Measurements from ENCODE around the gene GRHL1. TPM values are rescaled to one million over a fixed set of nuclear protein-coding genes. Genes with fewer than 3 reads are reported as not detected.

Gene GRHL1
- total and polyA plus RNA-seq, 2 donors (not counting 3 experiments of a cell fraction or from before 2014, with no cell fraction given) = 0.37 to 1.1 TPM

DNA sequence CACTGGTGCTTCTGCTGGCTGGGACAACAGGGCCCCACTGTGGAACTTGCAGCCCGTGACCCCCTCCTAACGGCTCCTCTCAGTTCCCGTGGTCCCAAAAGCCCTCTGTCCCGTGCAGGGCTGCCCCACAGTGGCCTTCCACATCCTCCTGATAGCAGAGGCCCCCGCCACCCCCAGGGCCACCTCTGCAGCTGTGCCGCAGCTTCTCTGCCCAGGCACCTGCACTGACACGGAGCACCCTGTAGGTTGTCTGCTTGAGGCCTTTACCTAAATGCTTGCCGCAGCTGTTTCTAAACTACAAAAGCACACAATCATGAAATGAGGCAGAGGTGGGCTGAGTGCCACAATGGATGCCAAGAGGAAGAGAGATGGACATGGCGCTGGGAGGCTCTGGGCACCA, 13.5 kb upstream of the GRHL1 start:
- dilution Hi-C loops (cut with MboI; ENCODE audit: extremely low pct_ligation_motif_present, low sequenced_read_pairs) = no loop called here
- no TSS peak for BruUV-seq (replicated peaks)
- H3K36me3 ChIP-seq (ENCODE audit: control insufficient read depth in 2 of 2, extremely low read depth in 1 of 2, insufficient read depth in 2 of 2, low read length in 2 of 2) = peaks cover 0 to 5% of the 10 kb centered on the region in 2 experiments

DNA sequence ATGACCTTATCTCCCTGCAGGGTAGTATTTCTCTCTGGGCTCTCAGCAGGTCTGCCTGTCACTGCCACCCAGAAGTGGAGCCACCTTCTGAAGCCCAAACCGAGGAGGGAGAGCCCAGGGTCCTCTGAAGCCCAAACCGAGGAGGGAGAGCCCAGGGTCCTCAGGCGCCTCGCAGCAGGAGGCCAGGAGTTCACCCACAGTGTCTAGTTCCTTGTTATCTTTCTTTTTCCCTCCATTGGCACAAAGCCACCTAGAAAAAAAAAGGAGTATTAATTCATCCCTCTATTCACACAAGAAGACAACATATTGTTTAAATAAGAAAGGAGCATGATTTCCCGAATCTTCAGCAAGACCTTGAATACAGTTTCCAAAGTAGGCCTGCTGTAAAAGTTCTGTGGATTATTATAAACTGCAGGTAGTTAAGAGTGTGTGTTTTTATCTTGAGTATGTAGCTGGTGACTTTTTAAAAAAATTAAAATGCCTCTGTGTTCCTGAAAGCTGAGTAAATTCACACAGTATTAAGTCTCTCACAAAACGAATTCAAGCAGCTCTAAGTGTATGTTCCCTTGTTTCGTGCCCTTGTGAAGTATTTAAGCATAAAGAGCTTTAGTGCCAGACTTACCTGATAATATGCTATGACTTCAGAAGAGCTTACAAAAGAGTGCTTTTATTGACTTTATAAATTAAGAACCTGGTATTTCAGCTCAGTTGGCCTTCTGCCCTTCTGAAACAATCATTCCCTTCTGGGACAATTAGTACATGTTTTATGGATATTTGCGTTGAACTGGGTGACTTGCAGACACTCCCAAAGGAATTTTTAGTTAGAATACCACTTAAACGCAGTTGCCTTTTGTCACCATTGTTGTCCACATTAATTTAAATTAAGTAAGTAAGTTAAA, 11.7 kb upstream of the GRHL1 start:
- TF ChIP-seq CTCF (IDR thresholded peaks at IDR 0.05; ENCODE audit: extremely low read depth in 1 of 2, insufficient read depth in 1 of 2, low read depth in 1 of 2, low read length in 2 of 2) (no peak), POLR2AphosphoS5 (IDR thresholded peaks at IDR 0.05; ENCODE audit: insufficient read depth, low read depth, low read length) (no peak), JUN (IDR thresholded peaks at IDR 0.05; ENCODE audit: borderline replicate concordance, insufficient read depth, insufficient read length, low read depth) (no peak), GATA2 (IDR thresholded peaks at IDR 0.05; ENCODE audit: insufficient read depth, insufficient read length, low read depth, low read length) (no peak), FOS (IDR thresholded peaks at IDR 0.05; ENCODE audit: borderline replicate concordance, insufficient read depth, low read length) (no peak), EZH2 (IDR thresholded peaks at IDR 0.05; ENCODE audit: borderline replicate concordance, low read depth, low read length, severe bottlenecking) (no peak)
- H3K9ac ChIP-seq (replicated peaks; ENCODE audit: extremely low read depth, insufficient read depth, low read length) = no peak overlapping the region
- no peaks in the 10 kb centered on the region for H4K20me1 ChIP-seq (replicated peaks; ENCODE audit: control insufficient read depth, extremely low read depth, insufficient read depth, low read length)
- H3K36me3 ChIP-seq (ENCODE audit: control insufficient read depth in 2 of 2, extremely low read depth in 1 of 2, insufficient read depth in 2 of 2, low read length in 2 of 2) = no peaks in the 10 kb centered on the region
- no peak overlapping the region for H3K27ac ChIP-seq (ENCODE audit: insufficient read depth, low read depth, low read length)
- H3K9me1 ChIP-seq (replicated peaks; ENCODE audit: control insufficient read depth, extremely low read depth, insufficient read depth, low read length) = no peaks in the 10 kb centered on the region
- no peak overlapping the region for H2AFZ ChIP-seq (ENCODE audit: low read depth, low read length)
- H3K4me1 ChIP-seq (ENCODE audit: control insufficient read depth, extremely low read depth, insufficient read depth, low read length) = no peaks in the 10 kb centered on the region
- no peak for DNase-seq (ENCODE audit: low read depth, low spot score)
- dilution Hi-C loops (cut with MboI; ENCODE audit: extremely low pct_ligation_motif_present, low sequenced_read_pairs) = no loop called here
- POLR2A ChIA-PET = interaction anchor here (0.8 kb wide), 1 partner anchor 18 kb away, joined by 3 read pairs; no protein-coding TSS in a partner anchor
- no TSS peak for BruUV-seq (replicated peaks)
- FAIRE-seq = no peak
- peaks cover 2 to 6% of the 10 kb centered on the region in 2 experiments for H3K27me3 ChIP-seq (ENCODE audit: control insufficient read depth in 2 of 2, insufficient read depth in 2 of 2, low read length in 2 of 2)
- CTCF ChIA-PET = interaction anchor here (0.7 to 1.7 kb wide), 5 partner anchors 25 to 169 kb away, joined by 3 to 5 read pairs (median 4); no protein-coding TSS in a partner anchor
- H3K79me2 ChIP-seq (ENCODE audit: control insufficient read depth, insufficient read depth, low read length) = no peaks in the 10 kb centered on the region
- no peak overlapping the region for H3K4me3 ChIP-seq (replicated peaks in 1 of 3; ENCODE audit: insufficient read depth in 1 of 3, low read depth in 1 of 3, low read length in 3 of 3)
- no peaks in the 10 kb centered on the region for H3K9me3 ChIP-seq (replicated peaks; ENCODE audit: control insufficient read depth, insufficient read depth, low read length)
- intact Hi-C loops (cut with micrococcal nuclease) = no loop called here
- no peak overlapping the region for H3K4me2 ChIP-seq (ENCODE audit: insufficient read depth, low read length)

More for the DNA sequence above, 13.5 kb upstream of the GRHL1 start:
- no peaks in the 10 kb centered on the region for H3K9me1 ChIP-seq (replicated peaks; ENCODE audit: control insufficient read depth, extremely low read depth, insufficient read depth, low read length)
- H3K79me2 ChIP-seq (ENCODE audit: control insufficient read depth, insufficient read depth, low read length) = no peaks in the 10 kb centered on the region
- DNase-seq (ENCODE audit: low read depth, low spot score) (no peak), FAIRE-seq (no peak)
- no peak overlapping the region for H3K27ac ChIP-seq (ENCODE audit: insufficient read depth, low read depth, low read length)
- no peak overlapping the region for H3K4me3 ChIP-seq (replicated peaks in 1 of 3; ENCODE audit: insufficient read depth in 1 of 3, low read depth in 1 of 3, low read length in 3 of 3)
- no peaks in the 10 kb centered on the region for H3K9me3 ChIP-seq (replicated peaks; ENCODE audit: control insufficient read depth, insufficient read depth, low read length)
- ChIA-PET POLR2A (no interaction called here), CTCF (no interaction called here)
- H2AFZ ChIP-seq (ENCODE audit: low read depth, low read length) = no peak overlapping the region
- H3K27me3 ChIP-seq (ENCODE audit: control insufficient read depth in 2 of 2, insufficient read depth in 2 of 2, low read length in 2 of 2) = no peaks in the 10 kb centered on the region
- H4K20me1 ChIP-seq (replicated peaks; ENCODE audit: control insufficient read depth, extremely low read depth, insufficient read depth, low read length) = no peaks in the 10 kb centered on the region
- H3K9ac ChIP-seq (replicated peaks; ENCODE audit: extremely low read depth, insufficient read depth, low read length) = no peak overlapping the region
- no peaks in the 10 kb centered on the region for H3K4me1 ChIP-seq (ENCODE audit: control insufficient read depth, extremely low read depth, insufficient read depth, low read length)
- intact Hi-C loops (cut with micrococcal nuclease) = no loop called here
- H3K4me2 ChIP-seq (ENCODE audit: insufficient read depth, low read length) = no peak overlapping the region
- TF ChIP-seq POLR2AphosphoS5 (IDR thresholded peaks at IDR 0.05; ENCODE audit: insufficient read depth, low read depth, low read length) (no peak), MAX (IDR thresholded peaks at IDR 0.05; ENCODE audit: insufficient read depth, insufficient read length) (no peak)

Data from endothelial cell of umbilical vein (primary cell).